Naive thymus-derived CD8-positive, alpha-beta T cell (primary cell): ENCODE measurements around the gene HMCN2. TPM values are rescaled to one million over a fixed set of nuclear protein-coding genes. Genes with fewer than 3 reads are reported as not detected.

Source experiments
- ATAC-seq, 2 donors: fragments of 150-1000 bp; cut with Tn5 transposase in 1 of 2; sonication (Bioruptor Pico), chemical (Tn5 transposase) in 1 of 2; 1 replicate in 1 of 2; 2 replicates in 1 of 2; pipeline ENCODE4 v1.10.0; 2021; ENCODE audit warnings: mild to moderate bottlenecking in 2 of 2, moderate library complexity in 2 of 2
- POLR2A ChIA-PET: fragments of 350-600 bp; sonication (Branson Sonifier 250); formaldehyde crosslinking; loops from one replicate; lab custom pipeline; 2021; ENCODE audit warnings: antibody characterized with exemption; lab: Charles Lee
- DNase-seq, 10 donors: peaks; one replicate each; pipeline versions ENCODE4 v3.0.0 to v3.0.0-alpha.2; 2020 to 2022
- H3K27ac Mint-ChIP-seq, 10 donors: one replicate each; pipeline ENCODE4 v1.8.0; 2020 to 2022; ENCODE audit warnings: mild to moderate bottlenecking in 10 of 10, mixed read lengths in 10 of 10, moderate library complexity in 4 of 10, inconsistent platforms in 1 of 10
- H3K27me3 Mint-ChIP-seq, 5 donors: one replicate each; pipeline ENCODE4 v1.8.0; 2021 to 2022; ENCODE audit warnings: mixed read lengths in 5 of 5
- H3K36me3 Mint-ChIP-seq, 3 donors: one replicate each; pipeline ENCODE4 v1.8.0; 2020 to 2022; ENCODE audit warnings: mixed read lengths in 3 of 3, mild to moderate bottlenecking in 2 of 3, inconsistent platforms in 1 of 3
- H3K4me1 Mint-ChIP-seq, 4 donors: one replicate each; pipeline ENCODE4 v1.8.0; 2021 to 2022; ENCODE audit warnings: mixed read lengths in 4 of 4
- H3K4me3 Mint-ChIP-seq, 10 donors: one replicate each; pipeline ENCODE4 v1.8.0; 2020 to 2022; ENCODE audit warnings: mild to moderate bottlenecking in 10 of 10, mixed read lengths in 10 of 10, moderate library complexity in 6 of 10, inconsistent platforms in 1 of 10
- H3K9me3 Mint-ChIP-seq, 9 donors: one replicate each; pipeline ENCODE4 v1.8.0; 2020 to 2022; ENCODE audit warnings: mixed read lengths in 9 of 9, mild to moderate bottlenecking in 3 of 9, inconsistent platforms in 1 of 9, moderate library complexity in 1 of 9
- polyA plus RNA-seq, 3 donors: library from polyadenylated mRNA; unstranded; fragments of 300-500 nt; fragmentation: Illumina TruSeq; gene quantifications; one replicate each; pipeline ENCODE4 v1.2.3, GENCODE V29; 2021
- total RNA-seq, 8 experiments: library from RNA in 2 of 8; stranded (reverse) in 2 of 8; gene quantifications; one replicate each; pipeline ENCODE4 v1.2.3 and lab custom pipeline; 2021 to 2026

Gene HMCN2
- total and polyA plus RNA-seq, 5 experiments from 2014 or later, result not detected

- no peak overlapping the region for H3K4me3 Mint-ChIP-seq
- no peaks in the 10 kb centered on the region for H3K9me3 Mint-ChIP-seq
- DNase-seq (no peak), ATAC-seq (no peak)
- no peak overlapping the region for H3K27ac Mint-ChIP-seq
- POLR2A ChIA-PET, result no interaction called here
- H3K36me3 Mint-ChIP-seq, result no peaks in the 10 kb centered on the region
- H3K27me3 Mint-ChIP-seq, result peaks cover 0 to 4% (median 0%) of the 10 kb centered on the region in 5 donors
- H3K4me1 Mint-ChIP-seq, result peaks cover 0 to 3% (median 0%) of the 10 kb centered on the region in 4 donors
Observed at GRCh38 chr9:130354378-130354777, 88.8 kb downstream of the HMCN2 start.

DNA sequence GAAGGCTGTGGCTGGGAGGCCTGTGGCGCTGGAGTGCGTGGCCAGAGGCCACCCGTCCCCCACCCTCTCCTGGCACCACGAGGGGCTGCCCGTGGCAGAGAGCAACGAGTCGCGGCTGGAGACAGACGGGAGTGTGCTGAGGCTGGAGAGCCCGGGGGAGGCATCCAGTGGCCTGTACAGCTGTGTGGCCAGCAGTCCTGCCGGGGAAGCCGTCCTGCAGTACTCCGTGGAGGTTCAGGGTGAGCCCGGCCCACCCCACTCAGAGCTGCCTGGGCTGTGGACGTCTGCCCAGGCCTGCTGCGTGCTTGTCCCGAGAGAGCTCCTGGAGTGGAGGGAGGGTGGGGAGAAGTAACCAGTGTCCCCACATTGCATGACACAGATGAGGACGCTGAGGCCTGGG is 89.2 kb downstream of the HMCN2 start:
- no peak for DNase-seq
- Mint-ChIP-seq H3K4me3 (no peak overlapping the region), H3K27me3 (peaks cover 0 to 4% (median 0%) of the 10 kb centered on the region in 5 donors)

DNA sequence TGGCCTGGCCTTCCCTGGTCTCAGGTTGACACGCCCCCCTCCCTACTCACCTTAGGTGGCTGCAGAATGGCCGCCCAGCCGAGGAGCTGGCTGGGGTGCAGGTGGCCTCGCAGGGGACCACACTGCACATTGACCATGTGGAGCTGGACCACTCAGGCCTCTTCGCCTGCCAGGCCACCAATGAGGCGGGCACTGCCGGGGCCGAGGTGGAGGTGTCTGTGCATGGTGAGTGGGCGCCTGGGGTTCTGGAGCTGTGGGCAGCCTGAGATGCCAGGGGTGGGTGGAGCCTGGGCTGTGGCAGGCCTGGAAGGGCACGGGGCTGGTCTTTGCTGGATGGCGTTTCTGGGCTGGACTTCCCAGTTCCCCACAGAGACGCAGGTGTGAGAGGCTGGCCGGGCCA is 90.5 kb downstream of the HMCN2 start:
- Mint-ChIP-seq H3K27me3 (peaks cover 0 to 8% (median 0%) of the 10 kb centered on the region in 5 donors), H3K9me3 (no peaks in the 10 kb centered on the region), H3K27ac (no peak overlapping the region), H3K36me3 (no peaks in the 10 kb centered on the region), H3K4me3 (no peak overlapping the region), H3K4me1 (peaks cover 0 to 5% (median 0%) of the 10 kb centered on the region in 4 donors)
- POLR2A ChIA-PET, result no interaction called here
- DNase-seq (no peak), ATAC-seq (no peak)

More for the DNA sequence above, 89.2 kb downstream of the HMCN2 start:
- H3K36me3 Mint-ChIP-seq, result no peaks in the 10 kb centered on the region
- no peak overlapping the region for H3K27ac Mint-ChIP-seq
- H3K4me1 Mint-ChIP-seq, result peaks cover 0 to 3% (median 0%) of the 10 kb centered on the region in 4 donors
- no peaks in the 10 kb centered on the region for H3K9me3 Mint-ChIP-seq
- ATAC-seq, result no peak
- POLR2A ChIA-PET, result no interaction called here

DNA sequence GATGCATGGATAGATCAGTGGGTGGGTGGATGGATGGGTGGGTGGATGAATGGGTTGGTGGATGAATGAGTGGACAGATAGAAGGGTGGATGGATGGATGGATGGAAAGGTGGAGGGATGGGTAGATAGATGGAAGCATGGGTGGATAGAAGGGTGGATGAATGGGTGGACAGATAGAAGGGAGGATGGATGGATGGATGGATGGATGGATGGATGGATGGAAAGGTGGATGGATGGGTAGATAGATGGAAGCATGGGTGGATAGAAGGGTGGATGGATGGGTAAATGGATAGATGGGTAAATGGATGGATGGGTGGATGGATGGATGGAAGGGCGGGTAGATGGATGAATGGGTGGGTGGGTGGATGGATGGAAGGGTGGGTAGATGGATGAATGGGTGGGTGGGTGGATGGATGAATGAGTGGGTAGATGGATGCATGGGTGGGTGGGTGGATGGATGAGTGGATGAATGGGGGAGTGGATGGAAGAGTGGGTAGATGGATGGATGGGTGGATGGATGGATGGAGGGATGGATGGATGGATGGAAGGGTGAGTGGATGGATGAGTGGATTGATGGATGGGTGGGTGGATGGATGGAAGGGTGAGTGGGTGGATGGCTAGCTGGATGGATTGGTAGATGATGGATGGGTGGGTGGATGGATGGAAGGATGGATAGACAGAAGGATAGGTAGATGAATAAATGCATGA is 91.5 kb downstream of the HMCN2 start:
- POLR2A ChIA-PET, result no interaction called here
- H3K4me1 Mint-ChIP-seq, result peaks cover 0 to 5% (median 0%) of the 10 kb centered on the region in 4 donors
- no peaks in the 10 kb centered on the region for H3K36me3 Mint-ChIP-seq
- DNase-seq (no peak), ATAC-seq (no peak)
- no peak overlapping the region for H3K27ac Mint-ChIP-seq
- H3K9me3 Mint-ChIP-seq, result no peaks in the 10 kb centered on the region
- no peak overlapping the region for H3K4me3 Mint-ChIP-seq
- H3K27me3 Mint-ChIP-seq, result peaks cover 0 to 8% (median 0%) of the 10 kb centered on the region in 5 donors

GRCh38 chr9:130358928-130359327 is 93.4 kb downstream of the HMCN2 start:
- POLR2A ChIA-PET, result no interaction called here
- Mint-ChIP-seq H3K4me1 (peaks cover 0 to 5% (median 0%) of the 10 kb centered on the region in 4 donors), H3K36me3 (no peaks in the 10 kb centered on the region), H3K9me3 (no peaks in the 10 kb centered on the region), H3K4me3 (no peak overlapping the region), H3K27ac (no peak overlapping the region), H3K27me3 (peaks cover 0 to 8% (median 0%) of the 10 kb centered on the region in 5 donors)
- ATAC-seq (no peak), DNase-seq (no peak)

- no peaks in the 10 kb centered on the region for H3K9me3 Mint-ChIP-seq
- peaks cover 0 to 8% (median 0%) of the 10 kb centered on the region in 5 donors for H3K27me3 Mint-ChIP-seq
- peaks cover 0 to 5% (median 0%) of the 10 kb centered on the region in 4 donors for H3K4me1 Mint-ChIP-seq
- H3K4me3 Mint-ChIP-seq, result no peak overlapping the region
- POLR2A ChIA-PET, result no interaction called here
- H3K27ac Mint-ChIP-seq, result no peak overlapping the region
- DNase-seq (no peak), ATAC-seq (no peak)
- no peaks in the 10 kb centered on the region for H3K36me3 Mint-ChIP-seq
Observed at GRCh38 chr9:130359819-130360218, 94.3 kb downstream of the HMCN2 start.

- ATAC-seq, result no peak
- POLR2A ChIA-PET, result interaction anchor here (0.8 kb wide), 1 partner anchor 9 kb away, joined by 9 read pairs; no protein-coding TSS in a partner anchor
- Mint-ChIP-seq H3K27me3 (peaks cover 0 to 13% (median 0%) of the 10 kb centered on the region in 5 donors), H3K4me3 (no peak overlapping the region), H3K27ac (no peak overlapping the region), H3K4me1 (peaks cover 0 to 5% (median 0%) of the 10 kb centered on the region in 4 donors), H3K36me3 (no peaks in the 10 kb centered on the region), H3K9me3 (no peaks in the 10 kb centered on the region)
- no peak for DNase-seq
Observed at GRCh38 chr9:130360672-130361071, 95.1 kb downstream of the HMCN2 start.

DNA sequence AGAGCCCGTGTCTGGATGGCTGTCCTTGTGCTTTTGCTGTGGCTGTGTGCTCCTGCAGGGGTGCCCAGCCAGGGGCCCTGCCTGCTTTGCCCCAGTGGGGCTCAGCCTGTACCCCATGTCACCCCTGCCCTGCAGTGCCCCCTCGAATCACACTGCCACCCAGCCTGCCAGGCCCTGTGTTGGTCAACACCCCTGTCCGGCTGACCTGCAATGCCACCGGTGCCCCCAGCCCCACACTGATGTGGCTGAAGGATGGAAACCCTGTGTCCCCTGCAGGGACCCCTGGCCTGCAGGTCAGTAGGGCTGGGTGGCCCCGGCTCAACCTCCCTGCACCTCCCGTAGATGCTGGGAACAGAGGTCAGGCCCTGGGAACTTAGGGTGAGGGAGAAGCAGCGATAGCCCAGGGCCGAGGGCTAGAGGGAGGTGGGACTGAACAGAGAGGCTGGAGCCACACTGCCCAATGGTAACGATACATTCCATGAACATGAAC is 96.4 kb downstream of the HMCN2 start:
- Mint-ChIP-seq H3K4me1 (peaks cover 0 to 2% (median 0%) of the 10 kb centered on the region in 4 donors), H3K36me3 (no peaks in the 10 kb centered on the region), H3K27me3 (peaks cover 0 to 9% (median 2%) of the 10 kb centered on the region in 5 donors), H3K27ac (no peak overlapping the region), H3K4me3 (peak overlapping the region in 1 of 10 donors; percentile 2), H3K9me3 (no peaks in the 10 kb centered on the region)
- POLR2A ChIA-PET, result no interaction called here
- ATAC-seq (no peak), DNase-seq (no peak)

DNA sequence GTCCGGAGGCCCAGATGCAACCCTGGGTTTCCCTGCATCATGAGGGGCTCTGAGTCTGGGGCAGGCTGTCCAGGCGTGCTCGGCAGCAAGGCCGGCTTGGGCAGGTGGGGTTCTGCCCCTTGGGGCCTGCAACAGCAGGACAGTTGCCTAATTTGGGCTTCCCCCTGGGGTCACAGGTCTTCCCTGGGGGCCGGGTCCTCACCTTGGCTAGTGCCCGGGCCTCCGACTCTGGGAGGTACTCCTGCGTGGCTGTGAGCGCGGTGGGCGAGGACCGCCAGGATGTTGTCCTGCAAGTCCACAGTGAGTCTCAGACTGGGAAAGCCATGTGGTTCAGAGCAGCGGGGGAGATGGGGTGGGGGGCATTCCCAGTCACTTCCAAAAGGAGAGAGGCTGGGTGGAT is 97.1 kb downstream of the HMCN2 start:
- Mint-ChIP-seq H3K4me3 (no peak overlapping the region), H3K27ac (no peak overlapping the region), H3K4me1 (peaks cover 0 to 2% (median under 1%) of the 10 kb centered on the region in 4 donors), H3K9me3 (peaks cover 0 to 1% (median 0%) of the 10 kb centered on the region in 9 donors), H3K36me3 (no peaks in the 10 kb centered on the region), H3K27me3 (peaks cover 0 to 9% (median 2%) of the 10 kb centered on the region in 5 donors)
- no peak for DNase-seq
- POLR2A ChIA-PET, result no interaction called here
- no peak for ATAC-seq

DNA sequence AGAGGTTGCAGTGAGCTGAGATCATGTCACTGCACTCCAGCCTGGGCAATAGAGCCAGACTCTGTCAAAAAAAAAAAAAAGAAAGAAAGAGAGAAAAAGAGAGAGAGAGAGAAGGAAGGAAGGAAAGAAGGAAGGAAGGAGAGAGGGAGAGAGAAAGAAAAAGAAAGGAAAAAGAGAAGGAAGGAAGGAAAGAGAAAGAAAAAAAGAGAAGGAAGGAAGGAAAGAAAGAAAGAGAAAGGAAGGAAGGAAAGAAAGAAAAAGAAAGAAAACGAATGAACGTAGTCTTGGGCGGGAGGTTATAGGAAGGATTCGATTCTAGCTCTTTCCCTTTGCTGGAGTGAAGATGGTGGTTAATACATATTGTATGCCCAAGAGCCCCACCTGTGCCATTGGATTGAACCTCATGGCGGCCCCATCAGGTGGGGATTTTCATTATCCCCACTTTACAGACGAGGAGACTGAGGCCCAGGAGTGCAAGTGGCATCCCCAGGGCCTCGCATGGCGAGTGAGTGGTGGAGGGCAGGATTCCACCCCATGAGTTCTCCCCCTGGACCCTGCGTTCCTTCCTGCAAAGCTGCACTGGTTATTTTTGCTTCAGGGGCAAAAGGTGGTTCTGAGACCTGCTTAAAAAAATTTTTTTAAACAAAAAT is 98.3 kb downstream of the HMCN2 start:
- POLR2A ChIA-PET, result no interaction called here
- Mint-ChIP-seq H3K36me3 (no peaks in the 10 kb centered on the region), H3K4me3 (no peak overlapping the region), H3K4me1 (peaks cover 0 to 12% (median 4%) of the 10 kb centered on the region in 4 donors), H3K9me3 (peaks cover 0 to 1% (median 0%) of the 10 kb centered on the region in 9 donors), H3K27ac (peak overlapping the region in 1 of 10 donors; percentile 75), H3K27me3 (peaks cover 0 to 9% (median 2%) of the 10 kb centered on the region in 5 donors)
- no peak for ATAC-seq
- DNase-seq, result no peak

- ATAC-seq, result no peak
- H3K4me1 Mint-ChIP-seq, result peaks cover 0 to 12% (median 4%) of the 10 kb centered on the region in 4 donors
- DNase-seq, result no peak
- H3K9me3 Mint-ChIP-seq, result peaks cover 0 to 1% (median 0%) of the 10 kb centered on the region in 9 donors
- no peaks in the 10 kb centered on the region for H3K36me3 Mint-ChIP-seq
- peaks cover 0 to 9% (median 2%) of the 10 kb centered on the region in 5 donors for H3K27me3 Mint-ChIP-seq
- H3K4me3 Mint-ChIP-seq, result no peak overlapping the region
- POLR2A ChIA-PET, result no interaction called here
- peak overlapping the region in 1 of 10 donors; percentile 59 for H3K27ac Mint-ChIP-seq
Observed at GRCh38 chr9:130364619-130365322, 99.2 kb downstream of the HMCN2 start.

GRCh38 chr9:130365323-130365721 is 99.8 kb downstream of the HMCN2 start:
- POLR2A ChIA-PET, result no interaction called here
- H3K27ac Mint-ChIP-seq, result peak overlapping the region in 1 of 10 donors; percentile 21
- DNase-seq (no peak), ATAC-seq (no peak)
- H3K36me3 Mint-ChIP-seq, result no peaks in the 10 kb centered on the region
- peaks cover 0 to 9% (median 2%) of the 10 kb centered on the region in 5 donors for H3K27me3 Mint-ChIP-seq
- H3K9me3 Mint-ChIP-seq, result peaks cover 0 to 1% (median 0%) of the 10 kb centered on the region in 9 donors
- no peak overlapping the region for H3K4me3 Mint-ChIP-seq
- H3K4me1 Mint-ChIP-seq, result peaks cover 0 to 12% (median 3%) of the 10 kb centered on the region in 4 donors
